ENCODE results near the gene ZMYND15. TPM values are rescaled to one million over a fixed set of nuclear protein-coding genes. Genes with fewer than 3 reads are reported as not detected.

ZMYND15 gene
- total and polyA plus RNA-seq, 3 donors from 2014 or later = 23.7 to 78.7 (median 25.2) TPM

- no peaks in the 10 kb centered on the region for H3K9me3 ChIP-seq
- H3K27me3 ChIP-seq = no peaks in the 10 kb centered on the region
- intact Hi-C loops (cut with DNase I; ENCODE audit: low total_unique reads) = no loop called here
- peak overlapping the region in 1 of 2 donors; percentile 74 for H3K4me3 ChIP-seq
- TF ChIP-seq POLR2A (IDR thresholded peaks at IDR 0.05) (no peak), CTCF (IDR thresholded peaks at IDR 0.05) (no peak)
- no peak overlapping the region for H3K27ac ChIP-seq
- H3K36me3 ChIP-seq (ENCODE audit: low read depth, missing control alignments) = no peaks in the 10 kb centered on the region
- H3K4me1 ChIP-seq = no peaks in the 10 kb centered on the region
- DNase-seq = no peak
- WGBS, 2 donors = 82 to 83% methylated on average over 6 to 8 of the region's 8 CpGs
These were observed 951 bp downstream of the ZMYND15 start for GRCh38 chr17:4740584-4740983.

DNA sequence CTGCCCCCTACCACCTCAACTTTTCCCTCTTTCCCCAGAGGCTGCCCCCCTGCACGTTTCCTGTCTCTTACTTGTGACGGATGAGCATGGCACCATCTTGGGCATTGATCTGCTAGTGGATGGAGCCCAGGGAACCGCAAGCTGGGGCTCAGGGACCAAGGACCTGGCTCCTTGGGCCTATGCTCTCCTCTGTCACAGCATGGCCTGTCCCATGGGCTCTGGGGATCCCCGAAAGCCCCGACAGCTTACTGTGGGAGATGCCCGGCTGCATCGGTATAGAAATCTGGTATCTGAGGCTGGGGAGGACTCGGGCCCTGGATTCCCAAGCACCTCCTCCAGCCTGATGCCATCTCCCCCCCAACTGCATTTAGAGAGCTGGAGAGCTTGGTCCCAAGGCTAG is 1.9 kb downstream of the ZMYND15 start:
- Histone ChIP-seq H3K4me3 (no peak overlapping the region), H3K27ac (no peak overlapping the region), H3K36me3 (ENCODE audit: low read depth, missing control alignments) (no peaks in the 10 kb centered on the region), H3K4me1 (no peaks in the 10 kb centered on the region), H3K27me3 (no peaks in the 10 kb centered on the region), H3K9me3 (no peaks in the 10 kb centered on the region)
- no peak for DNase-seq
- 87 to 97% methylated on average over 8 of the region's 8 CpGs for WGBS, 2 donors
- intact Hi-C loops (cut with DNase I; ENCODE audit: low total_unique reads) = no loop called here
- TF ChIP-seq CTCF (IDR thresholded peaks at IDR 0.05) (no peak), POLR2A (IDR thresholded peaks at IDR 0.05) (no peak)

DNA sequence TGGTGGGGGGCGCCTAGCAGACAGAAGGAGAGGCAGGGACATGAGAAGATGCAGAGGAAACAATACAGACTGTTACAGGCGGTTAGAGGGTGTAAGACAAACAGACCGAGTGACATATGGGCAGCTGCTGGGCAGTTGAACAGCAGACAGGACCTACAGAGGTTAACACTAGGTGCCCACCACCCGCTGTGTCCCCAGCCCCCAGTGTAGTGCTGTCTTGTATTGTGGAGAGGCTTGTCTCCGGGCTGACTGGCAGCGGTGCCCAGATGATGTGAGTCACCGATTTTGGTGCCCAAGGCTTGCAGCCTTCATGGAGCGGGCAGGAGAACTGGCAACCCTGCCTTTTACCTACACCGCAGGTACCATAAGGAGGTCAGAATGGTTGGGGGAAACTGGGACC is 2.5 kb downstream of the ZMYND15 start:
- Histone ChIP-seq H3K36me3 (ENCODE audit: low read depth, missing control alignments) (no peaks in the 10 kb centered on the region), H3K27ac (no peak overlapping the region), H3K4me3 (no peak overlapping the region), H3K9me3 (no peaks in the 10 kb centered on the region), H3K27me3 (no peaks in the 10 kb centered on the region), H3K4me1 (no peaks in the 10 kb centered on the region)
- intact Hi-C loops (cut with DNase I; ENCODE audit: low total_unique reads) = no loop called here
- TF ChIP-seq POLR2A (IDR thresholded peaks at IDR 0.05) (no peak), CTCF (IDR thresholded peaks at IDR 0.05) (no peak)
- WGBS, 2 donors = 94 to 95% methylated on average over 9 of the region's 9 CpGs
- no peak for DNase-seq

DNA sequence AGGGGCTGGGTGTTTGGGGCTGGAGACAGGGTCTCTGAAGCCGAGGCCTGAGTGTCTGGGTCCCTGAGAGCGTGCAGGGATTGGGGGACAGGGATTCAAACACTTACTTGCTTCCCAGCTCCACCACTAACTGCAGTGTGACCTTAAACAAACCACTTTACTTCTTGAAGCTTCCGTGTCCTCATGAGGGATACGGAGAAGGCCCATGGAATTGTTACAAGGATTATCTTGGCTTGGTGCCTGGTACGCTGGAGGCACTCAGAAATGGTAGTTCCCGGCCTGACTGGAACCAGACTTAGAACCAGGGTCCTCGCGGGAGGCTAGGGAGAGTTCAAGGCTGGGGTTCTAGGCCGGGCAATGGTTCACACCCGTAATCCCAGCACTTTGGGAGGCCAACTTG is 3.0 kb downstream of the ZMYND15 start:
- no peaks in the 10 kb centered on the region for H3K27me3 ChIP-seq
- H3K27ac ChIP-seq = no peak overlapping the region
- no peaks in the 10 kb centered on the region for H3K4me1 ChIP-seq
- DNase-seq = no peak
- no peaks in the 10 kb centered on the region for H3K36me3 ChIP-seq (ENCODE audit: low read depth, missing control alignments)
- H3K4me3 ChIP-seq = no peak overlapping the region
- TF ChIP-seq CTCF (IDR thresholded peaks at IDR 0.05) (no peak), POLR2A (IDR thresholded peaks at IDR 0.05) (no peak)
- no peaks in the 10 kb centered on the region for H3K9me3 ChIP-seq
- WGBS, 2 donors = 60 to 68% methylated on average over 9 to 10 of the region's 10 CpGs
- intact Hi-C loops (cut with DNase I; ENCODE audit: low total_unique reads) = no loop called here

- no peaks in the 10 kb centered on the region for H3K27me3 ChIP-seq
- no peak for TF ChIP-seq CTCF (IDR thresholded peaks at IDR 0.05)
- no peak for TF ChIP-seq POLR2A (IDR thresholded peaks at IDR 0.05)
- no peaks in the 10 kb centered on the region for H3K9me3 ChIP-seq
- WGBS, 2 donors = 92 to 93% methylated on average over 8 of the region's 8 CpGs
- no peaks in the 10 kb centered on the region for H3K36me3 ChIP-seq (ENCODE audit: low read depth, missing control alignments)
- intact Hi-C loops (cut with DNase I; ENCODE audit: low total_unique reads) = no loop called here
- DNase-seq = no peak
- H3K4me3 ChIP-seq = no peak overlapping the region
- H3K4me1 ChIP-seq = no peaks in the 10 kb centered on the region
- H3K27ac ChIP-seq = no peak overlapping the region
These were observed 3.6 kb downstream of the ZMYND15 start for GRCh38 chr17:4743216-4743615.
